ENCODE data around the gene STXBP1. TPM values are rescaled to one million over a fixed set of nuclear protein-coding genes. Genes with fewer than 3 reads are reported as not detected.
A peak's percentile ranks its signal among the peaks of the same experiment; 100 is the strongest.

The STXBP1 gene
- total RNA-seq, result 5.2 TPM

DNA sequence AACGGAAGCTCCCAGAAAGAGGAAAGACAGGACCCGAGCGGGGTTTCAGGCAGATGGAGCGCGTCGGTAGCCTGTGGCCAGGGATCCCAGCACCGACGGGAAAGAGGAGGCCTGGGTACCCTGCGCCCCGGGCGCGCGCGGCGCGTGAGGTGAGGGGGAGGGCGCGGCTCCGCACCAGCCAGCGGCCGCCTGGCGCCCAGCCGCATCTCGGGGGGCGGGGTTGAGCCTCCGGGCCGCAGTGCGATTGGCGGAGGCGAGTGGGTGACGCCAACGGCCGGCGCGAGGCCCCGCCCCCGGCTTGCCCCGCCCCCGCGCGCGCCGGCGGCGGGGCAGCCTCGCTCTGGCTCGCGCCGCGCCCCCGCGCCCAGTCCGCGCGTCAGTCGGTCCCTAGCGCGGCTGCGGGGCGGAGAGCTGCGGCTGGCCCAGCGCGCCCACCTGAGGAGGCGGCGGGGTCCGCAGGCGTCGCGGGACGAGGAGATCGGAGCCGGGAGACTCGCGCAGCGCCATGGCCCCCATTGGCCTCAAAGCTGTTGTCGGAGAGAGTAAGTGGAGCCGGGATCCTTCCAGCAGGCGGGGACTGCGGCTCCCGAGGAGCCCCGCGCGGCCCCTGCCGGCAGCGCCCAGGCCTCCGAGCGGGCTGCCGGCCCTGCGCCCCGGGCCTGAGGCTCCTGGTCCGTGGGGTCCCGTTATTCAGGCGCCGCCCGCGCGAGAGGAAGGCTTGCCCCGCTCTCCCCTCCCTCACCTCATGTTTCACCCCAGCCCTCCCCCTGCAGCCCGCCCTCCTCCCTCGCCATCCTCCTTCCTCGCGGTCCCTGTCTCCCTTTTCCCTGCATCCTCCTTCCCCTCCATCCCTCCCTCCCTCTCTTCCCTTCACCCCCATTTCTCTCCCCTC, at the start of gene STXBP1:
TSS of gene STXBP1 (plus strand) at position 379 of the 892 bp plus-strand sequence. CDS start at position 506, 127 bp downstream.
- Histone ChIP-seq H3K36me3 (ENCODE audit: control insufficient read depth in 3 of 3, insufficient read depth in 3 of 3, low read length in 3 of 3) (no peaks in the 10 kb centered on the region), H3K4me3 (ENCODE audit: low read length in 3 of 3) (peak within 1 kb of the TSS; percentile 88 to 94 (median 90)), H3K9me3 (ENCODE audit: control insufficient read depth in 3 of 3, low read length in 3 of 3) (no peaks in the 10 kb centered on the region), H3K27me3 (ENCODE audit: control insufficient read depth in 3 of 3, insufficient read depth in 3 of 3, low read length in 3 of 3) (peaks cover 0 to 2% (median 0%) of the 10 kb centered on the region in 3 donors), H3K27ac (ENCODE audit: low read depth, low read length) (peak within 1 kb of the TSS; percentile 68), H3K4me1 (ENCODE audit: control insufficient read depth in 3 of 3, insufficient read depth in 3 of 3, low read length in 3 of 3) (peaks cover 23 to 33% (median 25%) of the 10 kb centered on the region in 3 donors), H3K9ac (ENCODE audit: low read depth in 1 of 3, low read length in 3 of 3) (peak within 1 kb of the TSS; percentile 81 to 88 (median 82))

DNA sequence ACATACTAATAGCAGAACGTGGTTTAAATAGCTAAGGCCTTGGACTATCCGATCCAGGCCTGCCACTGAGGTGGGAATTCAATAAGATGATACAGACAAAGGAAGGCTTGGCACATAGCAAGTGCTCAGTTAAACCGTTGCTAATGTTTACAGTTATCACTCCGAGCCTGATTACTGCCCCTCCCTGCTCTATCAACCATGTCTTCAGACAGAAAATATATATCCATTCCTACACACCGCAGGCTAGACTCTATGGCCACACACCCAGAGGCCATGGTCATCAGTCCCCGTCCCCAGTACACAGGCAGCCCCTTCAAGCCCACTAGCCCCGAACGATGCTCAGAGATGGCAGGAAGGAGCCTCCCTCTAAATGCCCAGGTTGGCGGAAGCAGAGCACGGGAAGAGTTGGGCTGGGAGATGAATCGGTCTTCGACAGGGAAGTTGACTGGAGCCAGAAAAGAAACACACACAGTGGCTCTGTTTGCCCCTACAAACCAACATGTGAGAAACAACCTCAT, 49.7 kb upstream of the STXBP1 start:
- peaks cover 59 to 70% (median 68%) of the 10 kb centered on the region in 3 donors for H3K4me1 ChIP-seq (ENCODE audit: control insufficient read depth in 3 of 3, insufficient read depth in 3 of 3, low read length in 3 of 3)
- peaks cover 4 to 6% (median 5%) of the 10 kb centered on the region in 3 donors for H3K36me3 ChIP-seq (ENCODE audit: control insufficient read depth in 3 of 3, insufficient read depth in 3 of 3, low read length in 3 of 3)
- no peak overlapping the region for H3K4me3 ChIP-seq (ENCODE audit: low read length in 3 of 3)
- no peaks in the 10 kb centered on the region for H3K27me3 ChIP-seq (ENCODE audit: control insufficient read depth in 3 of 3, insufficient read depth in 3 of 3, low read length in 3 of 3)
- peak overlapping the region; percentile 89 for H3K27ac ChIP-seq (ENCODE audit: low read depth, low read length)
- H3K9me3 ChIP-seq (ENCODE audit: control insufficient read depth in 3 of 3, low read length in 3 of 3), result no peaks in the 10 kb centered on the region
- H3K9ac ChIP-seq (ENCODE audit: low read depth in 1 of 3, low read length in 3 of 3), result peak overlapping the region; percentile 8 to 45 (median 36)

DNA sequence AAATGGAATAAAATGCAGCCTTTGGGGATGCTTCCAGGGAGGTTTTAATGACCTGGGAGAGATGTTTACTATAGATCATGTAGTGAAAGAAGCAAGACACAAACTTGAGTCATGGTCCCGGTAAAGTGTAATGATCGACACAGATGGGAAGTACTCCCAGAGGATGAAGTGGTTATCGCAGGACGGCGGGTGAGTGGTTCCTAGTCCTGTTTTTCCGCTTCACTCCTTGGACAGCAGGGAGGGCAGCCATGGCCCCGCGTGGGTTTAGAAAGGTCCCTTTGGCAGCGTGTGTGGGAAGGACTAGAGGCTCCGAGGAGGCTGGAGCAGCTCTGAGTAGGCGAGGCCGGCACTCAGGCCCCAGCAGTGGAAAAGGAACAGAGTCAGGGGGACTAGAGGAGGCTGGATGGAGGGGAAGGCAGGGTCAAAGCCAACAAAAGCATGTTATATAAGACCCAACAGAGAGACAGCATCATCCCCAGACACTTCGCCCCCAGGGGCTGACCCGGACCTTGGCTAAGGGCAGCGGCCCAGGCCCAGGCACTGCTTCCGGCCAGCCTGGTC, 49.2 kb upstream of the STXBP1 start:
- peaks cover 60 to 70% (median 69%) of the 10 kb centered on the region in 3 donors for H3K4me1 ChIP-seq (ENCODE audit: control insufficient read depth in 3 of 3, insufficient read depth in 3 of 3, low read length in 3 of 3)
- H3K27ac ChIP-seq (ENCODE audit: low read depth, low read length), result peak overlapping the region; percentile 89
- H3K36me3 ChIP-seq (ENCODE audit: control insufficient read depth in 3 of 3, insufficient read depth in 3 of 3, low read length in 3 of 3), result peaks cover 4 to 6% (median 5%) of the 10 kb centered on the region in 3 donors
- no peaks in the 10 kb centered on the region for H3K27me3 ChIP-seq (ENCODE audit: control insufficient read depth in 3 of 3, insufficient read depth in 3 of 3, low read length in 3 of 3)
- no peaks in the 10 kb centered on the region for H3K9me3 ChIP-seq (ENCODE audit: control insufficient read depth in 3 of 3, low read length in 3 of 3)
- peak overlapping the region in 2 of 3 donors; percentile 33 for H3K9ac ChIP-seq (ENCODE audit: low read depth in 1 of 3, low read length in 3 of 3)
- H3K4me3 ChIP-seq (ENCODE audit: low read length in 3 of 3), result peak overlapping the region in 1 of 3 donors; percentile 15

DNA sequence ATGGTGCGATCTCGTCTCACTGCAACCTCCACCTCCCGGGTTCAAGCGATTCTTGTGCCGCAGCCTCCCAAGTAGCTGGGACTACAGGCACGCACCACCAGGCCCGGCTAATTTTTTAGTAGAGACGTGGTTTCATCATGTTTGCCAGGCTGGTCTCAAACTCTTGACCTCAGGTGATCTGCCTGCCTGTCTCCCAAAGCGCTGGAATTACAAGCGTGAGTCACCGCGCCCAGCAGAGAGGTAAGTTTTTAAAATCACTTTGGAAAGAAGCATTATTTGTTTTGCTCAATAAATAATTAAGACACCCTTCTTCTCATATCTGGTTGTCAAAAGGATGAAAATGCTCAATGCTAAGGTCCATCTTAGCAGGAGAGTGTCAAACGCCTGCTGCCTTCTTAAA, 48.5 kb upstream of the STXBP1 start:
- H3K4me1 ChIP-seq (ENCODE audit: control insufficient read depth in 3 of 3, insufficient read depth in 3 of 3, low read length in 3 of 3), result peaks cover 55 to 69% (median 64%) of the 10 kb centered on the region in 3 donors
- no peaks in the 10 kb centered on the region for H3K9me3 ChIP-seq (ENCODE audit: control insufficient read depth in 3 of 3, low read length in 3 of 3)
- H3K36me3 ChIP-seq (ENCODE audit: control insufficient read depth in 3 of 3, insufficient read depth in 3 of 3, low read length in 3 of 3), result peaks cover 4 to 6% (median 5%) of the 10 kb centered on the region in 3 donors
- H3K27me3 ChIP-seq (ENCODE audit: control insufficient read depth in 3 of 3, insufficient read depth in 3 of 3, low read length in 3 of 3), result no peaks in the 10 kb centered on the region
- no peak overlapping the region for H3K4me3 ChIP-seq (ENCODE audit: low read length in 3 of 3)
- peak overlapping the region; percentile 89 for H3K27ac ChIP-seq (ENCODE audit: low read depth, low read length)
- H3K9ac ChIP-seq (ENCODE audit: low read depth in 1 of 3, low read length in 3 of 3), result no peak overlapping the region

DNA sequence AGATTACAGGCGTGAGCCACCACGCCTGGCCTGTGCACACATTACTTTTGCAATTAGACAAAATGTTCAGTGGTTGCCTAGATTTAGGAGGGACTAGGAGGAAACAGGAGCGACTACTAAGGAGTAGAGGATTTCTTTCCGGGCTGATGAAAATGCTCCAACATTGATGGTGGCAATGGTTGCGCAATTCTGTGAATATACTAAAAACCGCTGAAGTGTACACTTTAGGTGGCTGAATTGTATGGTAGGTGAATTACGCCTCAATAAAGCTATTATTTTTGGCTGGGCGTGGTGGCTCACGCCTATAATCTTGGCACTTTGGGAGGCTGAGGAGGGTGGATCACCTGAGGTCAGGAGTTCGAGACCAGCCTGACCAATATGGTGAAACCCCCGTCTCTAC, 46.8 kb upstream of the STXBP1 start:
- Histone ChIP-seq H3K4me1 (ENCODE audit: control insufficient read depth in 3 of 3, insufficient read depth in 3 of 3, low read length in 3 of 3) (peaks cover 49 to 63% (median 58%) of the 10 kb centered on the region in 3 donors), H3K9me3 (ENCODE audit: control insufficient read depth in 3 of 3, low read length in 3 of 3) (no peaks in the 10 kb centered on the region), H3K9ac (ENCODE audit: low read depth in 1 of 3, low read length in 3 of 3) (no peak overlapping the region), H3K27ac (ENCODE audit: low read depth, low read length) (no peak overlapping the region), H3K4me3 (ENCODE audit: low read length in 3 of 3) (no peak overlapping the region), H3K27me3 (ENCODE audit: control insufficient read depth in 3 of 3, insufficient read depth in 3 of 3, low read length in 3 of 3) (no peaks in the 10 kb centered on the region), H3K36me3 (ENCODE audit: control insufficient read depth in 3 of 3, insufficient read depth in 3 of 3, low read length in 3 of 3) (peaks cover 0 to 6% (median 3%) of the 10 kb centered on the region in 3 donors)

DNA sequence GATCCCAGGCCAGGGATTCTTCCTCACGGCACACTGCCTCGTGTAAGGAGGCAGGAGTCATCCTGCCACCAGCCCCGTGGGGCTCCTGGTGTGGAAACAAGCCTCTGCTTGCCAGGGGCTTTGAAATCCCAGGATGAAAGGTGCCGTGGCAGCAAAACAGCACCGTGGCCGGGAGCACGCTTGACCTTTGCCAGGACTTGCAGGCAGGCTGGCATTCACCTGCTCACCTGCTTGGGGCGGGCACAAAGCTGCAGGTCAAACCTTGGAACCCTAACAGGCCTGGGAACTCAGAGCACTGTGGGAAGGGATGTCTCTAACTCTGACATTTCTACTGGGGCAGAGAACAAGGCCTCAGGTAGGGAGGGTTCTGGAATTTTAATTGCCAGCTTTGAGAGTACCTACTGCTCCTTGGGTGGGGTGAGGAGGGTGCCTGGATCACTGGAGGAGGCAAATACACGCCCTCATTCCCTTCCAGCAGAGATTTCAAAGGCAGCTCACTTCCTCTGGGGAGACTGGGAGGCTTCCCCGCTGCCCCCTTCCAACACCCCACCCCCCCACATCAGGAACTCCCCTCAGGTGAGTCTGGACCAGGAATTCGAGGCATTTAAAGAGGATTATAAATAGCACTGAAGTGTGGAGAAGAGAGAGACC, 45.6 kb upstream of the STXBP1 start:
- no peaks in the 10 kb centered on the region for H3K27me3 ChIP-seq (ENCODE audit: control insufficient read depth in 3 of 3, insufficient read depth in 3 of 3, low read length in 3 of 3)
- H3K4me1 ChIP-seq (ENCODE audit: control insufficient read depth in 3 of 3, insufficient read depth in 3 of 3, low read length in 3 of 3), result peaks cover 39 to 51% (median 46%) of the 10 kb centered on the region in 3 donors
- peak overlapping the region; percentile 6 to 82 (median 63) for H3K4me3 ChIP-seq (ENCODE audit: low read length in 3 of 3)
- H3K9me3 ChIP-seq (ENCODE audit: control insufficient read depth in 3 of 3, low read length in 3 of 3), result no peaks in the 10 kb centered on the region
- H3K36me3 ChIP-seq (ENCODE audit: control insufficient read depth in 3 of 3, insufficient read depth in 3 of 3, low read length in 3 of 3), result no peaks in the 10 kb centered on the region
- peak overlapping the region; percentile 27 to 74 (median 72) for H3K9ac ChIP-seq (ENCODE audit: low read depth in 1 of 3, low read length in 3 of 3)
- H3K27ac ChIP-seq (ENCODE audit: low read depth, low read length), result peak overlapping the region; percentile 73

DNA sequence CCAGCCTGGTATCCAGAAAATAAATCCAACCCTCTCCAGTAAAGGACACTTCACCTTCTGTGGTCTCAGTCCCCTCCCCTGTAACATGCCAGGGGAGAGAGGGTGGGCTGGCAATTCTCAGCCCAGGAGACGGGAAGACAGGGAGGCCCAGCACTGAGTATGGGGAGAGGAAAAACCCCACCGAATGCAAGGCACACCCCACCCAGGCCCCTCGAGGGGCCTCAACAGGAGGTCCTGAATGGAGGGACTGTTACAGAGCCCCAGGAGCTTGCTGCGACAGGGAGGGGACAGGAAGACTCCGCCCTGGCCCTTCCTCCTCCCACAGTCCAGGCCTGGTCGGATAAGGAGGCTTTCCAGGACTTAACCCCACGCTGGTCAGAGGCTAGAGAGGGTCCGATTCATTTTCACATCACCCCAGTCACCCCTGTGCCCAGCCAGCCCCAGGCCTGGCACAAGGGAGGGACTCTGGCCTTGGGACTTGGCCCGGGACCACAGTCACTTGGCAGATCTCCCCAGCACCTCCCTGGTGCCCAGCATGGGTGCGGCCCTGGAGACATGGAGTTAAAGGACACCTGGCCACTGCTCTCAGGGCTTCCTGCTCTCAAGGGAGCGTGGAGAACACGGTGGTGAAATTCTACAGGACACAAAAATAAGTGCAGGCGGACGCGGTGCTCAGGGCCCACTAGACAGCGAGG, 44.9 kb upstream of the STXBP1 start:
- Histone ChIP-seq H3K4me1 (ENCODE audit: control insufficient read depth in 3 of 3, insufficient read depth in 3 of 3, low read length in 3 of 3) (peaks cover 33 to 44% (median 39%) of the 10 kb centered on the region in 3 donors), H3K9ac (ENCODE audit: low read depth in 1 of 3, low read length in 3 of 3) (peak overlapping the region; percentile 72 to 83 (median 74)), H3K36me3 (ENCODE audit: control insufficient read depth in 3 of 3, insufficient read depth in 3 of 3, low read length in 3 of 3) (no peaks in the 10 kb centered on the region), H3K4me3 (ENCODE audit: low read length in 3 of 3) (peak overlapping the region; percentile 63 to 82 (median 74)), H3K9me3 (ENCODE audit: control insufficient read depth in 3 of 3, low read length in 3 of 3) (no peaks in the 10 kb centered on the region), H3K27me3 (ENCODE audit: control insufficient read depth in 3 of 3, insufficient read depth in 3 of 3, low read length in 3 of 3) (no peaks in the 10 kb centered on the region), H3K27ac (ENCODE audit: low read depth, low read length) (peak overlapping the region; percentile 73)

DNA sequence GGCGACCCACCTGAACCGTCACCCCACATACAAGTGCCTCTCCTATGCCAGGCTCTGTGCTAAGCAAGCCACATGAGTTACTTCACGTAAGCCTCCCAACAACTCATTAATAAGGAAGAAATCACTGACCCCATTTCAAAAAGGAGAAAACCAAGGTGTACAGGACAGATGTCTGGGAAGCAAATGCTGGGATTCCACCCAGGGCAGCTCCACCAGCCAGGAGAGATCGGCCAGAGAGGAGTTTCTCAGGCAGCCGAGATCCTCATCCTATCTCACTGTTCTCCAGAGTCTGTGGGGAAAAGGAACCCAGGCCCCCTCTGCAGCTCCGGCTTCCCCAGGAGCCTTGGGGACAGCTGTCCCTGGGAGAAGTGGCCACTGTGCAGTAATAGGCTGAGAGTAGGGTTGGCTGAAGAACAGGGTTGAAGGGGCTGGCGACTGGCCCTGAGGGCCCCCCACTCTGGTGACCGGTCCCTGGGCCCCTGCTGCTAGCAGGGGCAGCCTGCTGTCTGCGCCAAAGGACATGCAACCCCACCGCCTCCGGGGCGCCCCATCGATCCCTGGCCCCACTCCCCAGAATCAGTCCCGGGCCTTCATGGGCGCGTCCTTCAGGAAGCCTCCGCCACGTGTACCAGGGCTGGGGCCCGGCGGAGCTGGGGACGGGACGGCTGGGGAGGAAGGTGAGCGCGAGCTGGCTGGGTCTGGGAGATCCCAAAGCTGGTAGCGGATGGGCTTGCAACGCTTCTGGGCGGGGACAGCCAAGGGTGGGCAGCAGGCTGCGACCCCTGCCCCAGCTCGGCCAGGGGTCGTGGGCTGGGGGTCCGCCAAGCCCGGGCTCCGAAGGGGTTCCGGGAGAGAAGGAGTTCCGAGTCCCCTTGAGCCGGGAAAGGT, 44.1 kb upstream of the STXBP1 start:
- Histone ChIP-seq H3K36me3 (ENCODE audit: control insufficient read depth in 3 of 3, insufficient read depth in 3 of 3, low read length in 3 of 3) (no peaks in the 10 kb centered on the region), H3K9ac (ENCODE audit: low read depth in 1 of 3, low read length in 3 of 3) (peak overlapping the region; percentile 72 to 83 (median 74)), H3K9me3 (ENCODE audit: control insufficient read depth in 3 of 3, low read length in 3 of 3) (no peaks in the 10 kb centered on the region), H3K4me1 (ENCODE audit: control insufficient read depth in 3 of 3, insufficient read depth in 3 of 3, low read length in 3 of 3) (peaks cover 25 to 37% (median 32%) of the 10 kb centered on the region in 3 donors), H3K27me3 (ENCODE audit: control insufficient read depth in 3 of 3, insufficient read depth in 3 of 3, low read length in 3 of 3) (no peaks in the 10 kb centered on the region), H3K4me3 (ENCODE audit: low read length in 3 of 3) (peak overlapping the region; percentile 63 to 82 (median 74)), H3K27ac (ENCODE audit: low read depth, low read length) (peak overlapping the region; percentile 73)

All from skeletal muscle tissue (tissue), 4 donors.